Natural killer cell (primary cell): ENCODE measurements around the gene DLAT. TPM values are rescaled to one million over a fixed set of nuclear protein-coding genes. Genes with fewer than 3 reads are reported as not detected.
"Not testable (repeated sequence)": the region's sequence is repeated elsewhere in the genome, so short reads cannot be mapped to it uniquely, and the experiment has no call there.

Source experiments
- ATAC-seq, 3 donors: fragments of 150-1000 bp in 2 of 3; fragments of 200-7000 bp in 1 of 3; cut with Tn5 transposase; 1 replicate in 1 of 3; 2 replicates in 2 of 3; pipeline ENCODE4 v1.10.0; 2021; ENCODE audit warnings: mild to moderate bottlenecking in 2 of 3, moderate library complexity in 2 of 3
- DNase-seq, 2 donors: peaks; one replicate each; pipeline versions ENCODE4 v3.0.0 to v3.0.0-alpha.2; 2013 to 2021; ENCODE audit warnings: mixed read lengths in 1 of 2
- H3K27ac ChIP-seq: one replicate; pipeline ENCODE4 v1.5.1; 2013; ENCODE audit warnings: mild to moderate bottlenecking, low read length
- H3K27me3 ChIP-seq: one replicate; pipeline ENCODE4 v1.6.1; 2013; ENCODE audit warnings: low read length; ENCODE audit not compliant: control insufficient read depth, insufficient read depth
- H3K36me3 ChIP-seq: one replicate; pipeline ENCODE4 v1.6.1; 2013; ENCODE audit warnings: low read length; ENCODE audit not compliant: control insufficient read depth, insufficient read depth
- H3K4me1 ChIP-seq: one replicate; pipeline ENCODE4 v1.6.1; 2013; ENCODE audit warnings: low read length; ENCODE audit not compliant: control insufficient read depth, insufficient read depth
- H3K4me3 ChIP-seq: one replicate; pipeline ENCODE4 v1.5.1; 2013; ENCODE audit warnings: low read length
- H3K9me3 ChIP-seq: one replicate; pipeline ENCODE4 v1.6.1; 2013; ENCODE audit warnings: low read length; ENCODE audit not compliant: control insufficient read depth, insufficient read depth
- H3K27ac Mint-ChIP-seq, 2 donors: one replicate each; pipeline ENCODE4 v1.8.0; 2022; ENCODE audit warnings: mild to moderate bottlenecking in 2 of 2, mixed read lengths in 2 of 2, moderate library complexity in 1 of 2
- H3K27me3 Mint-ChIP-seq, 2 donors: one replicate each; pipeline ENCODE4 v1.8.0; 2022; ENCODE audit warnings: low read depth in 2 of 2, mixed read lengths in 2 of 2
- H3K36me3 Mint-ChIP-seq: one replicate; pipeline ENCODE4 v1.8.0; 2022; ENCODE audit warnings: mixed read lengths
- H3K4me1 Mint-ChIP-seq, 2 donors: one replicate each; pipeline ENCODE4 v1.8.0; 2022; ENCODE audit warnings: mixed read lengths in 2 of 2
- H3K4me3 Mint-ChIP-seq: one replicate; pipeline ENCODE4 v1.8.0; 2022; ENCODE audit warnings: mild to moderate bottlenecking, moderate library complexity, mixed read lengths
- H3K9me3 Mint-ChIP-seq, 2 donors: one replicate each; pipeline ENCODE4 v1.8.0; 2022; ENCODE audit warnings: mixed read lengths in 2 of 2
- WGBS: methylation state at CpG from one replicate; pipeline ENCODE4 v1.1.7; 2013; ENCODE audit warnings: missing lambda C conversion rate; ENCODE audit not compliant: insufficient coverage; 5-methylcytosine and 5-hydroxymethylcytosine counted together
- intact Hi-C: fragments of 100-400 bp; cut with micrococcal nuclease; formaldehyde crosslinking; loops from one replicate; pipeline ENCODE4 v1.14.2; 2022
- total RNA-seq, 4 donors: library from RNA; stranded (reverse); fragments of 120-200 nt in 1 of 4; gene quantifications; one replicate each; pipeline versions ENCODE4 v1.2.3 to v1.2.4, GENCODE V29; 2013 to 2022
- TF ChIP-seq, protein P1 (sequence below): fragments of 200-600 bp; IDR thresholded peaks from one replicate; pipeline ENCODE4 v1.8.0; 2022; ENCODE audit warnings: antibody characterized with exemption

The DLAT gene
- total RNA-seq, 3 donors from 2014 or later (not counting 1 experiment from before 2014, with no cell fraction given) = 12.6 to 16.2 (median 15.5) TPM

DNA sequence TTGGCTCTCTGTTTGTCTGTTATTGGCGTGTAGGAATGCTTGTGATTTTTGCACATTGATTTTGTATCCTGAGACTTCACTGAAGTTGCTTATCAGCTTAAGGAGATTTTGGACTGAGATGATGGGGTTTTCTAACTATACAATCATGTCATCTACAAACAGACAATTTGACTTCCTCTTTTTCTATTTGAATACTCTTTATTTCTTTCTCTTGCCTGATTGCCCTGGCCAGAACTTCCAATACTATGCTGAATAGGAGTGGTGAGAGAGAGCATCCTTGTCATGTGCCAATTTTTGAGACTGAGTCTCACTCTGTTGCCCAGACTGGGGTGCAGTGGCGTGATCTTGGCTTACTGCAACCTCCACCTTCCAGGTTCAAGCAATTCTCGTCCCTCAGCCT, 23.0 kb downstream of the DLAT start:
- ATAC-seq, H3K4me3 ChIP-seq, H3K27me3 Mint-ChIP-seq, H3K4me1 ChIP-seq, intact Hi-C loops, DNase-seq, H3K27ac ChIP-seq, H3K4me1 Mint-ChIP-seq, H3K27me3 ChIP-seq, H3K9me3 Mint-ChIP-seq, H3K4me3 Mint-ChIP-seq, H3K9me3 ChIP-seq: not testable (repeated sequence)
- 94% methylated on average over 3 of the region's 3 CpGs for WGBS
- H3K36me3 Mint-ChIP-seq = peaks cover 10% of the 10 kb centered on the region
- peaks cover 49% of the 10 kb centered on the region for H3K36me3 ChIP-seq
- peak overlapping the region in 1 of 2 donors; percentile 54 for H3K27ac Mint-ChIP-seq

DNA sequence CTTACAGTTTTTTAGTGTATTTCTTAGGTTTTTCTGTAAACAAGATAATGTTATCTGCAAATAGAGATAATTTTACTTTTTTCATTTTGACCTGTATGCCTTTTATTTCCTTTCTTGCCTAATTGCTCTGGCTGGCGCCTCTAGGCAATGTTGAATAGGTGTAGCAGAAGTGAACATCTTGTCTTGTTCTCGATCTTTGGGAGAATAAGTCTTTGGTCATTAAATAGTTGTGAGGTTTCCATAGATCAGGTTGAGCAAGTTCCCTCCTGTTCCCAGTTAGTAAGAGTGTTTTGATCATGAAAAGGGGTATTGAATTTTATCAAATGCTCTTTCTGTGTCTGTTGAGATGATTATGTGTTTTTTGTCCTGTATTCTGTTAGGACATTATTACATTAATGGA, 24.6 kb downstream of the DLAT start:
- H3K4me3 ChIP-seq = no peak overlapping the region
- TF ChIP-seq, protein P1, sequence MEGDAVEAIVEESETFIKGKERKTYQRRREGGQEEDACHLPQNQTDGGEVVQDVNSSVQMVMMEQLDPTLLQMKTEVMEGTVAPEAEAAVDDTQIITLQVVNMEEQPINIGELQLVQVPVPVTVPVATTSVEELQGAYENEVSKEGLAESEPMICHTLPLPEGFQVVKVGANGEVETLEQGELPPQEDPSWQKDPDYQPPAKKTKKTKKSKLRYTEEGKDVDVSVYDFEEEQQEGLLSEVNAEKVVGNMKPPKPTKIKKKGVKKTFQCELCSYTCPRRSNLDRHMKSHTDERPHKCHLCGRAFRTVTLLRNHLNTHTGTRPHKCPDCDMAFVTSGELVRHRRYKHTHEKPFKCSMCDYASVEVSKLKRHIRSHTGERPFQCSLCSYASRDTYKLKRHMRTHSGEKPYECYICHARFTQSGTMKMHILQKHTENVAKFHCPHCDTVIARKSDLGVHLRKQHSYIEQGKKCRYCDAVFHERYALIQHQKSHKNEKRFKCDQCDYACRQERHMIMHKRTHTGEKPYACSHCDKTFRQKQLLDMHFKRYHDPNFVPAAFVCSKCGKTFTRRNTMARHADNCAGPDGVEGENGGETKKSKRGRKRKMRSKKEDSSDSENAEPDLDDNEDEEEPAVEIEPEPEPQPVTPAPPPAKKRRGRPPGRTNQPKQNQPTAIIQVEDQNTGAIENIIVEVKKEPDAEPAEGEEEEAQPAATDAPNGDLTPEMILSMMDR = no peak
- Mint-ChIP-seq H3K27me3 (no peaks in the 10 kb centered on the region), H3K27ac (no peak overlapping the region), H3K9me3 (no peaks in the 10 kb centered on the region), H3K4me1 (peaks cover 0 to 5% of the 10 kb centered on the region in 2 donors), H3K4me3 (no peak overlapping the region), H3K36me3 (peaks cover 10% of the 10 kb centered on the region)
- H3K9me3 ChIP-seq = no peaks in the 10 kb centered on the region
- no peaks in the 10 kb centered on the region for H3K27me3 ChIP-seq
- H3K27ac ChIP-seq = no peak overlapping the region
- intact Hi-C loops = no loop called here
- no peaks in the 10 kb centered on the region for H3K4me1 ChIP-seq
- peaks cover 49% of the 10 kb centered on the region for H3K36me3 ChIP-seq
- DNase-seq (no peak), ATAC-seq (no peak)
- 47% methylated on average over 2 of the region's 2 CpGs for WGBS

DNA sequence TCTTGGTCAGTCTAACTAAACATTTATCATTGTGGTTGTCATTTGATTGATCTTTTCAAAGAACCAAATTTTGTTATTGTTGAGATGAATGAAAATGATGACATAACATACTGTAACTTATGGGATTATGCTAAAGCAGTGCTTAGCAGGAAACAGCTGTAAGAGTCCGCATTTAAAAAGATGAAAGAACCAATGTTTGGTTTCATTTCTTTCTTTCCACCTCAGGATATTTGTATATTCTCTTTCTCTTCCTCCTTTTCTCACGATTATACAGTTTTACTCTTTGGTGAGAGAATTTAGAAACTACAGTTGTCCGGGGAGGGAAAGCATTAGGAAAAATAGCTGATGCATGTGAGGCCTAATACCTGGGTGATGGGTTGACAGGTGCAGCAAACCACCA, 25.5 kb downstream of the DLAT start:
- Mint-ChIP-seq H3K27ac (no peak overlapping the region), H3K4me3 (no peak overlapping the region)

DNA sequence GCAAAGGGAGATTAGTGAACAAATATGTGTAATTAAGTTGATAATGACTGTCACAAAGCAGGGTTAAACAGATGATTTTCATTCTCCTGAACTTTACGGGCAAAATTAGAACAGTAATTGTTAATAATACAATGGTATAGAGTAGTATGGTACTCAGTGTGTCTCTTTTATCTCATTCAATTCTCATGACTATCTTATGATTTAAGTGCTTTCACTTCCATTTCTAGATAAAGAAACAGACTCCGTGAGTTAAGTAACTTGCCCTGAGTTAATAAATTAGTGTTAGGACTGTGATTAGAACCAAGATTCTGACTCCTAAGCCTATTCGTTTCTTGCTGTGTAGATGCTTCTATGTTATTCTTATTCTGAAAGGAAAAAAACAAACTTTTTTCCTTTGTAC, 26.6 kb downstream of the DLAT start:
- peaks cover 39% of the 10 kb centered on the region for H3K36me3 ChIP-seq
- peaks cover 0 to 5% of the 10 kb centered on the region in 2 donors for H3K4me1 Mint-ChIP-seq
- intact Hi-C loops = no loop called here

More for the DNA sequence above, 25.5 kb downstream of the DLAT start:
- TF ChIP-seq, protein P1 = no peak
- H3K4me1 ChIP-seq = no peaks in the 10 kb centered on the region
- no peaks in the 10 kb centered on the region for H3K27me3 Mint-ChIP-seq
- peaks cover 0 to 5% of the 10 kb centered on the region in 2 donors for H3K4me1 Mint-ChIP-seq
- 100% methylated on average over 1 of the region's 3 CpGs for WGBS
- no peaks in the 10 kb centered on the region for H3K27me3 ChIP-seq
- peaks cover 43% of the 10 kb centered on the region for H3K36me3 ChIP-seq
- no peaks in the 10 kb centered on the region for H3K9me3 Mint-ChIP-seq
- no peak for DNase-seq
- H3K9me3 ChIP-seq = no peaks in the 10 kb centered on the region
- no peak overlapping the region for H3K4me3 ChIP-seq
- no peak for ATAC-seq
- intact Hi-C loops = no loop called here
- peaks cover 10% of the 10 kb centered on the region for H3K36me3 Mint-ChIP-seq
- H3K27ac ChIP-seq = no peak overlapping the region

More for the DNA sequence above, 26.6 kb downstream of the DLAT start:
- no peak for DNase-seq
- TF ChIP-seq, protein P1 = no peak
- H3K4me3 ChIP-seq = no peak overlapping the region
- H3K4me1 ChIP-seq = no peaks in the 10 kb centered on the region
- Mint-ChIP-seq H3K9me3 (no peaks in the 10 kb centered on the region), H3K4me3 (no peak overlapping the region), H3K27me3 (no peaks in the 10 kb centered on the region), H3K27ac (no peak overlapping the region), H3K36me3 (peaks cover 10% of the 10 kb centered on the region)
- WGBS = 92% methylated on average over 2 of the region's 3 CpGs
- H3K9me3 ChIP-seq = no peaks in the 10 kb centered on the region
- no peak overlapping the region for H3K27ac ChIP-seq
- H3K27me3 ChIP-seq = no peaks in the 10 kb centered on the region
- ATAC-seq = no peak
